ENCODE results near the gene SMIM38.
"Not testable (repeated sequence)": the region's sequence is repeated elsewhere in the genome, so short reads cannot be mapped to it uniquely, and the experiment has no call there.

Gene SMIM38

DNA sequence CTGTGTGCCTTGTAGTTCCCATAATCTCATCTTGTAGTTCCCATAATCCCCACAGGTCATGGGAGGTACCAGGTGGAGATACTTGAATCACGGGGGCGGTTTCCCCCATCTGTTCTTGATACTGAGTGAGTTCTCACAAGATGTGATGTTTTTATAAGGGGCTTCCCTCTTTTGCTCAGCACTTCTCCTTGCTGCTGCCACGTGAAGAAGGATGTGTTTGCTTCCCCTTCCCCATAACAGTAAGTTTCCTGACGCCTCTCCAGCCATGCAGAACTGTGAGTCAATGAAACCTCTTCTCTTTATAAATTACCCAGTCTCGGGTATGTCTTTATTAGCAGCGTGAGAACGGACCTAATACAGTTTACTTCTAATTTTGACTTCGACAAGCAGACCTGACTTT, 14.0 kb upstream of the SMIM38 start:
- no peak for DNase-seq

DNA sequence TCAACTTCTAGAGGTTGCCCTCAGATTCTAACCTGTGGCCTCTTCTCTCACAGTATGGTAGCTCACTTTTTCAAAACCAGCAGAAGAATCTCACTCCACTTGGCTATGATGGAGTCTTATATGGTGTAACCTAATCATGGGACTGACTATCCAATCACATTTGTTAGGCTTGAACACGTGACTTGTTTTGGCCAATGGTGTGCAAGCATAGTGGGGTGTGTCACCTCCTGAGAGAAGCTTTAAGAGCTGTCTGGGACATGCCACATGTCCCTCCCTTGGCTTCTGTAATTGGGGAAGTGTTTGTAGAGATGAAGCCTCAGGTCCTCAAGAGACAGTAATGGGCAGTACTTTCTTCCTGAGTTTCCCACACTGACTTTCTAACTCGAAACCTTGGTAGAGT, 12.8 kb upstream of the SMIM38 start:
- no peak for DNase-seq

DNA sequence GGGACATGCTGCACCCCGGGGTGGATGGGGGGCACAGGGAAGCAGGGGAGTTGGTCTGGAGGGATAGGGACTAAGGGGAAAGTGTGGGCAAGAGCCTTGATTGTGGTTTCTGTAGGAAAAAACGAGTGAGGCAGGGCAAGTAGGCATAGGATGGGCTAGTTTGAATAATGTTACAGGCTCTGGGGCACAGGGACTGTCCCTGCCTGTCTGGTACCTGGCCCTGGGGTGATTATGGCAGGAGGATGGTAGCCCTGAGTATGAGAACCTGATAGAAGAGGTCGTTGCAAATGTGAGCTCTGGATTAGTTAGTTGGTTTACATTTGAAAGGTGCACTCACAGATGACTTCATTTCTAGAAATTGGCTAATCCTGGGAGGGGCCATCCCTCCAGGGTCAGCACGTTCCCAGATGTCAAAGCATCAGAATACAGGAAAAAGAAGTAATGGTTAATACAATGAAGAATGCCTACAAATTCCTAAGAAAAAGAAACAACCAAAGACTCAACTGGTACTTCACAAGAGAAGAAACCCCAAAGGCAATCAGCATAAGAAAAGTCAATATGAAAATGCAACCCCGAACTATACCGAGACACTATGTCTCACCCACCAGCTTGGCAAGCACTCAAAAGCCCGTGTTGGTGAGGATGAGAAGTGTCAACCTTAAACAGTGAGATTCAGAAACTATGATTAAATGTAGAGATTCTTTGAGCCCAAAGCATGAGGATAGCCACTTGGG, 11.3 kb upstream of the SMIM38 start:
- DNase-seq: no peak

DNA sequence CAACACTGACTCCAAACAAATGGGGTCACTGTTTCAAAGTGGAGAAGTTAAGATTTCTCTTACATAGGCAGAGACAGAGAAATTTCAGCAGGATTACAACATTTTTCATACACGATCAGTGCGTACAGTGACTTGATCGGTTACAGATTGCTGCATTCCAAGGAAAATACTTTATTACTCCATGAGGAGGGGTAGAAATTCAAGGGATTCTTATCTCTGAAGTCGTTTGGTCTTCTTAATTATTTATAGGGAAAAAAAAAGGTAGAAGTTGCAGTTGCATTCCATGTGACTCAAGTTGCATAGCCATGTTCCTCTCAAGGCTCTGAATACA, 10.7 kb upstream of the SMIM38 start:
- no peak for DNase-seq

DNA sequence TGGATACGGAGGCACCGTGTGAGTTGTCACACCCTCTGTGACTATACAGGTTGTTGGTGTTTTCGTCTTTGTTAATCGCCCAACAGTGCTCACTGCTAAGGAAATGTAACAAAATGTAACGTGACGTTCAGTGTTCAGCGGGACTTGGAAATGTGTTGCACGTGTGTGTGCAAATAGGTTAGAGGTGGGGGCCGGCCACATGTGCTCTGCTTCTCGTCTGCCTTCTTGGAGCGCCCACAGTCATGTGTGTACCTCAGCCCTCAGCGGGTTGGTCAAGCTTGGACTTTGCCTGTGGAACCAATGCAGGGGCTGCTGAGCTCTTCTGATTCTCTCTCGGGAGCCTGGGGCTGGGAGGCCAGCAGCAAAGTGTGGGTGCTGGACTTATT, 7.4 kb upstream of the SMIM38 start:
- DNase-seq: no peak

DNA sequence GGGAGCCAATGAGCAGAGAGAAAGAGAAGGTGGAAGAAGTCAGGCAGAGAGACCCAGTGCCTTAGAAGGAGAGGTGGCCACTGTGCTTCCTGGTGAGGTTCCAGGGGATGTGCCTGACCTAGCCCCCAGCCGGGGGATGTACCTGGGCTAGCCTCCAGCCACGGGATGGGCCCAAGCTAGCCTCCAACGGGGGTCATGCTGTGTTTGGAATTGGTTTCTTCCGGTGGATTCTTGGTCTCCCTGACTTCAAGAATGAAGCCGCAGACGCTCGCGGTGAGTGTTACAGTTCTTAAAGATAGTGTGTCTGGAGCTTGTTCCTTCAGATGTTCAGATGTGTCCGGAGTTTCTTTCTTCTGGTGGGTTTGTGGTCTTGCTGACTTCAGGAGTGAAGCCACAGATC, 6.9 kb upstream of the SMIM38 start:
- no peak for DNase-seq

DNA sequence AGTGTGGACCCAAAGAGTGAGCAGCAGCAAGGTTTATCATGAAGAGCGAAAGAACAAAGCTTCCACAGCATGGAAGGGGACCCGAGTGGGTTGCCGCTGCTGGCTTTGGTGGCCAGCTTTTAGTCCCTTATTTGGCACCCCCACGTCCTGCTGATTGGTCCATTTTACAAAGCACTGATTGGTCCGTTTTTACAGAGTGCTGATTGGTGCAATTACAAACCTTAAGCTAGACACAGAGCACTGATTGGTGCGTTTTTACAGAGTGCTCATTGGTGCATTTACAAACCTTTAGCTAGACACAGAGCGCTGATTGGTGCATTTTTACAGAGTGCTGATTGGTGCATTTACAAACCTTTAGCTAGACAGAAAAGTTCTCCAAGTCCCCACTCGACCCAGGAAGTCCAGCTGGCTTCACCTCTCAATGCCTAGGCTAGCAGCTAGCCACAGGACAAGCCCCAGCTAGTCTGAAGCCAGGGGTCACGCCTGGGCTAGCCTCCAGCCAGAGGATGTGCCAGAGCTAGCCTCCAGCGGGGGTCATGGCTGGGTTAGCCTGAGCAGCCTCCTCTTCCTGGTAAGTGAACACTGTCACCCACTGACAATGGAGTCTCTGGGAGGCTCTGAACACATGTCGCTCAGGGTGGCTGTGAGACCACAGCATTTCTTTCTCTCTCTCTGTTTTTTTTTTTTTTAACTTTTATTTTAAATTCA, 6.2 kb upstream of the SMIM38 start:
- DNase-seq: not testable (repeated sequence)

DNA sequence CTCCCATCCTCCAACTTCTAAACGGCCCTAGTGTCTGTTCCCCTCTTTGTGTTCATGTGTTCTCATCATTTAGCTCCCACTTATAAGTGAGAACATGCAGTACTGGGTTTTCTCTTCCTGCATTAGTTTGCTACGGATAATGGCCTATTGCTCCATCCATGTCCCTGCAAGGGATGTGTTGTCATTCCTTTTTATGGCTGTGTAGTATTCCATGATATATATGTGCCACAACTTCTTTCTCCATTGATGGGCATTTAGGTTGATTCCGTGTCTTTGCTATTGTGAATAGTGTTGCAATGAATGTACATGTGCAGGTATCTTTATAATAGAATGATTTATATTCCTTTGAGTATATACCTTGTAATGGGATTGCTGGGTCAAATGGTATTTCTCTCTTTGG, 5.6 kb upstream of the SMIM38 start:
- no peak for DNase-seq

DNA sequence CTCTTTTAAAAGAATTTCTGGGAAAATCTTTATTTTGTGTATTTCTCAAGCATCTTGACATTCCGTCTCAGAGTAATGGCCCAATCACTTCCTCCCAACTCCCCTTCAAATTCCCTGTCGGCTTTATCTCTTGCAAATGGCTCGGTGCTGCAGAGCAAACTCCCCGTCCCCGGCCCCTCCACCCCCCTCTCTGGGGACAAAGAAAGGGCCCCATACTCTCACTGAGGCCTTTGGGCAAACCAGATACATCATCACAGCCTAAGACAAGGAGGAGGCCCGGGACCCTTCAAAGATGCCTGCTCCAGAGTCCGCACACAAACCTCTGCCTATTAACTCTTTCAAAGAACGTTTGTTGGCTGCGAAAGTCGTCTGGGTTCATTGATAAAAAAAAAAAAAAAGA, 3.9 kb upstream of the SMIM38 start:
- DNase-seq: no peak

DNA sequence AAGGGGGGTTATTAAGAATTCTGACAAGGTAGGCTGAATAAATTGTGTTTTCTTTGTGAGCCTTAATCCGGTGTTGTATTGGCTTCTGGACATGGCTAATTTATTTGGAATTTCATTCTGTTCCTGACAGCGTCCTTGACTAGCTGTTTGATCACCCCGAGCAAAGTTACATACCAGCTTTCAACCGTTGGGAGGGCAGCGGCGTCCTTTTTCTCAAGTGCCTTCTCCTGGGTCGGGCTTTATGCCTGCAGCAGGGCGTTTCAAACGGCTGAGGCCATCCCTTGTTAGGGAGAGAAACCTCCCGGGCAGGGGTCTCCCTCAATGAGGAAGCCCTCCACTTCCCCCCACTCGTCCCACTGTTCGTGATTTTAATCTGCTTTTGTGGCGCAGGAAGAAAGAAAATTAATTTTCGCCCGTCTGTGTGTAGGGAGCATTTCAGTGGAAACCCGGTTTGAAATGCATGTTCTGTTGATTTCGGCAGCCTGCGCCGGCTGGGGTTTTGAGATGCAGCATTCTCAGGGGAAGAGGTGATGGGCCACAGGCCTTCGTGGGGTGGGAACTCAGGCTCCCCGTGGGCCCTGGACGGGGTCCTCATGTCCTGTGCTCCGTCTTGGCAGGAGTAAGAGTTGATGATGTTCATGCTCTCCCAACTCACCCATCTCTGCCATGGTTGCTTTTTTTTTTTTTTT, 2.9 kb upstream of the SMIM38 start:
- no peak for DNase-seq

DNA sequence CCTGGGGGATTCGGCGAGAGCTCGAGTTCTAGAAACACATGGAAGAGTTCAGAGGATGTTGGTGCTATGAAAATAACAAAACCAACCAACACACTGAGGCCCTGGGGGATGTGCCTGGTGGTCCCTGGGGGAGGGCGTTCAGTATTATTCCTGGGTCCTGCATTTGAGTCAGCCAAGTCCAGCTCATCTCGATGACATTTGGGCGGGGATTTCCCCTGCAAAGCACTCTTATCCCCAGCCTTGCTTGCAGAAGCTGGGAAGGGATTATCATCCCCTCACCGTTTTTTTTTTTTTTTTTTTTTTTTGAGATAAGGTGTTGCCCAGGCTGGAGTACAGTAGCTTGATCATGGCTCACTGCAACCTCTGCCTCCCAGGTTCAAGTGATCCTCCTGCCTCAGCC, 2.1 kb upstream of the SMIM38 start:
- no peak for DNase-seq

DNA sequence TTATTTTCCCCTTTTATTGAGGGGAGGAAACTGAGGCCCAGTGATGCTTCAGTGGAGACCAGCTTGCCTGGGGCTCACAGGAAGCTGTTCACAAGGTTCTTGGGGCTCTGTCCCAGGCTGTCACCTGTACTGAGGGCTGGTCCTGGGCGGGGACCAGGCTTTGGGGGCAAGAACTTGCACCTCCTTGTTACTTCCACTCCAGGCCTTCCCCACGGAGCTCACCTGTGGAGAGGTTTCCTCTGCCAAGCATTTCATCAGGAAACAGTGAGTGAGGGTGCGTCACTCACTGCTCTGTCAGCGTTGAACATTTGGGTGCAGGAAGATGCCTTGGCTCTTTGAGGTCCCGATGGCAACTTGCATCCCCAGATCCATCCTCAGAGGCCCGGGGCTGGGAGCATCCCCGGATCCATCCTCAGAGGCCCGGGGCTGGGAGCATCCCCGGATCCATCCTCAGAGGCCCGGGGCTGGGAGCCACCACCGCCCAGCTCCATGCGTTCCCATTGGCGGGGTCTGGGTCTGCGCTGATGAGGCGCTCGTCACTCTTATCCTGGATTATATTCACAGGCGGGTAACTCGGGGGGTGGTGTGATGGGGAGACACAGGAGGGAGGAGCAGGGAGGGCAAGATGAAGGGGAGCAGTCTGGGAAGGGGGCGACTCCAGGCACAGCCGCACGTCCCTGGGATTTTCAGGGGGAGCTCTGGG, 1.4 kb upstream of the SMIM38 start:
- no peak for DNase-seq

DNA sequence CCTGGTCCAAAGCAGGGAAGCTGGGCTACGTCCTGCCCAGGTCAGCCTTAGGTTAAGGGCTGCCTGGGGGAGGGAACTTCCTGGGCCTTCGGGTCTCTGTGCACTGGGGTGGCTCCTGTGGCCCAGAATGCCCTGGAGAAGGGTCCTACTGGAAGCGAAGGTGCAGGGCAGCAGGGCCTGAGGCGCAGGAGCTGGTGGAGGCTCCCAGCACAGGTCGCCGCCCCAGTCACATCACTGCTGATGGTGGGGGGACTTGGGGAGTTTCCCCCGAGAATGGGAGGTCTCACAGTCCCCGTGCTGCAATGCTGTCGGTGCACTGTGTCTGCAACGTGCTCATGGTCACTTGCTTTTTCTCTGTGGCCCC, 815 bp upstream of the SMIM38 start:
- no peak for DNase-seq

DNA sequence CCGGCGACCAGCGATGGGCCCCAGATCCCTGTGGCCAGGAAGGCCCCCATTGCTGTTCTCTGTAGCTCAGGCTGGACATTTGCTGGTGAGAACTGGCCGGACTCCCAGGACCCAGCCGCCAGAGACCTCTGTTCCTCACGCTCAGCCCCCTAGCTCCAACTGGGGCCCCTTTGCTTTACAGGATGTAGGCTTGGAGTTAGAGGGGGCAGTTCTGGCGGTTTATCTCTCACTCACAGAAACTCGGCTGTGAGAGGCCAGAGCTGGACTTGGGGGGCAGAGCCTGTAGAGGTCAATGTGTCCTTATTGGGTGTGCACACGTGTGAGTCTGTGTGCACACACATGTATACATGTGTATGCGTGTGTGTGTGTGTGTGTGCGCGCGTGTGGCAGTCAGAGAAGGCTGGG, 502 bp downstream of the SMIM38 start:
- DNase-seq: no peak

DNA sequence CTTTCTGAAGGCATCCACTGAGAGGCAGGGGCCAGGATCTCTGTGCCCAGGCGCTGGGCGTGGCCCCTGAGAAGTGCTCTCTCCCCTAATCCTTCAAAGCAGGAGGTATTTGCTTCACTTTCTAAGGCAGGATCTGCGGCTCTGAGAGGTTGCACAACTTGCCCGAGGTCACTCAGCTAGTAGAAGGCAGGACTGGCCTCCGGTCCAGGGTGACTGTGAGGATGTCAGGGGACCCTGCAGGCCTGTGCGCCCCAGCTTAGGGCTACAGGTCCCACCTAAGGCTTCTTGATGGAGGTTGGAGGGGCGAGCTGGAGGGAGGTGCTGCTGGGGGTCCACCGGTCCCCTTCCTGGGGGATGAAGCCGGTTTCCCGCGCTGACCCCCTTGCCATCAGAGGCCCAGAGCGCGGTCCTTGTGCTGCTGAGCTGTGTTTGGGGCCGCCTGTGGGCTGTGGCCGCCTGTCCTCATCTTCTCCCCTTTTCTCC, 979 bp downstream of the SMIM38 start:
- no peak for DNase-seq

DNA sequence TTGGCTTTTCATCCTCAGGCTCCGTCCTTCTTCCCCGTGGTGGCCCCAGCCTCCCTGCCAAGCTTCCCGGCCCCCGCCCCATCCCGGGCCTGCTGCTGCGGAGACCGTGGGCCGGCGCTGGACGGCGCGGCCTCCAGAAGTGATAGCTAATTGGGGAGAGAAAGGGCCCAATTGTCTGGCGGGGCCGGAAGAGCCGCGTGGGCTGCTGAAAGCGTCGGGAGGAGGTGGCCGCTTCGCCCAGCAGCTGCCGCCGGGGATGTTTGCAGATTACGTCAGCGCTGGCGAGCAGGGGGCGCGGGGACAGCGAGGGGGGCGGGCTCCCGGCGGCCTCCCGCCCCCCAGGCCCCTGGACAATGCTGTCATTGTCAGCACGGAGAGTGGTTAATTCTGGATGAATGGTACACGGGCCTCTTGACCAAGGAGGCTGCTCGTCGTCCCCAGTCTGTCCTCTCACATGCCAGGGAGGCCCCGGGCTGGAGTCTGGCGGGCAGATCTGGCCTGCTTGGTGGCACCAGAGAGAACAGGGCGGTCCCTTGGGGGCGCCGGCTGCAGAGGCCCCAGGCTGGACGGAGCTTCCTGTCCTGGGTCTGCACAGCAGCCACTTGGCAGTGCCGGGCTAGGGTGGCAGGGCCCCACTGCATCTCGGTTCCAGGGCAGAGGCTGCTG, 1.6 kb downstream of the SMIM38 start:
- no peak for DNase-seq

DNA sequence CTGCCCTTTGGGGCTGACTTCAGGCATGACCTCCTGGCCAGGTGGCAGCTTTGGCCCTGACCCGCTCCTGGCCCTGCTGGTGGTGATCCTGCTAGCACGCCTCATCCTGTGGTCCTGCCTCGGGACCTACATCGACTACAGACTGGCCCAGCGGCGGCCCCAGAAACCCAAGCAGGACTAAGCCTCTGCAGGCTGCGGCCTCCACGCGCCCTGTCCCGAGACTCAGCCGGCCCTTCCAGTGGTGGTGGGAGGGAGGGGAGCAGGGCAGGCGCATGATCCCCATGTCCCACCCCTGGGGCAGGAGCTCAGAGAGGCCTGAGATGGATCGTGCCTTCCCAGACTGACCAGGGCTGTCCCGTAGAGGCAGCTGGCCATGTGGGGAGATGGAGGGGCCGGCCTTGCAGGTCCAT, 2.1 kb downstream of the SMIM38 start:
- DNase-seq: no peak

DNA sequence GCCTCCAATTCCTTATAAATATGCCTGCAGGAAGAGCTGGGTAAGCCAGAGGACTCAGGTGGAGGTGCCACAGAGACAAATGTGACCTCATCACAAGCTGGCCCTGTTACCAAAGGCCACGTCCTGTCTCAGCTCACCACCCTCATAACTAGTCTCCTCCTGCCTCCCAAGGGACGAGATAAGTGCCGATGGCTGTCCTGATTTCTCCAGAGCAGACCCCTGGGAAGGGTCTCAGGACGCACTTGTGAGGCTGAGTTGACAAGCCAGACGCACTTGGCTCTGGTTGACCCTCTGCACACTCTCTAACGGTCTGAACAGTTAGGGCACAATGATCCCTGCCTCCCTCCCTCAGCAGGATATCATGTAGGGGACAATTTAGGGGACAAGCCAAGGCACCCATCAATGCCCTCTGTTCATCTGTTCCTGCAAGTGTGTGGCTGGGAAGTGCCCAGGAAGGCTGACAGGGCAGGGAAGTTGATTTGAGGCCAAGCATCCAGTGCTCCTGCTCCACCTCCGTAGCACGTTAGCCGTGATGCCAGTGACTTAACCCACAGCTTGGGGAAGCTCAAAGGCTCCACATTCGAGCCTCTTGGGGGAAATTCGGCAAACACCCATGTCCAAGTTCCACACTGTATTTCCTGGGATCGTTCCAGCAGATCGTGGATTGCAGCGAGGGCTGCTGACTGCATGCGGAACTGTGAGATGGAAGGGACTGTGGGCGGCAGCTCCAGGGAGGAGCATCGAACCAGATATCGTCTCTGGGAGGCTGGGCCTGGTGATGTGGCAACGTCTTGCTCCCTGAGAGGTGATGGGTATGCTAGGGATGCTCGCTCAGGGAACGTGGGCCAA, 2.8 kb downstream of the SMIM38 start:
- DNase-seq: no peak

DNA sequence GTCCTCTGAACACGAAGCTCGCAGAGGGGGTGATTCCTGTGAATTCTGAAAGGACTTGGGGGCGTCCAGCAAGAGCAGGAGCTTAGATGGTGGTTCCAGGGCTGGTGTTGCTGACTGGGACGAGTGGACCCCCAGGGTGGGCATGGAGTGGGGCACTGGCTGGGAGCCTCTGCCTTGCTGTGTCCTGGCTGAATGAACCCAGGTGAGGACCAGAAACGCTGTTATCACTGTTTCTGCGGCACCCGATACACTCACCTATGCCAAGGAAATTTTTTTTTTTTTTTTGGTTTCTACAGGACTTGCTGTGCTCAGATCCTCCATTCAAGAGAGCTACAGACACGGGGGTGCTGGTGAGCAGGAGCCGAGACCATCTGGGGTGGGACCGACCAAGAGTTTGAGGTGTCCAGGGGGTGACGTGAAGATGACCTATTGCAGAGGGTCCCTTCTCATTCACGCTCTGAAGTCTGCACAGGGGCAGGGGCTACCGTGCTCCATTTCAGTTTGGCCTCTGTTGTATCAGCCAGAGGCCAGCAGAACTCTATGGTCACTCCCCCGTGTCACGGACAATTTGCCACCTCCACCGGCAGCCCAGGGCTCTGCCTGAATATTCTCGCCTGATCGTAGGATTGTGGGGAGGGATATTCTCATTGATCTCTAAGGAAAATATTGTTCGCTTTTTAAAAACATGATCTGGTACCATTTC, 3.6 kb downstream of the SMIM38 start:
- no peak for DNase-seq

DNA sequence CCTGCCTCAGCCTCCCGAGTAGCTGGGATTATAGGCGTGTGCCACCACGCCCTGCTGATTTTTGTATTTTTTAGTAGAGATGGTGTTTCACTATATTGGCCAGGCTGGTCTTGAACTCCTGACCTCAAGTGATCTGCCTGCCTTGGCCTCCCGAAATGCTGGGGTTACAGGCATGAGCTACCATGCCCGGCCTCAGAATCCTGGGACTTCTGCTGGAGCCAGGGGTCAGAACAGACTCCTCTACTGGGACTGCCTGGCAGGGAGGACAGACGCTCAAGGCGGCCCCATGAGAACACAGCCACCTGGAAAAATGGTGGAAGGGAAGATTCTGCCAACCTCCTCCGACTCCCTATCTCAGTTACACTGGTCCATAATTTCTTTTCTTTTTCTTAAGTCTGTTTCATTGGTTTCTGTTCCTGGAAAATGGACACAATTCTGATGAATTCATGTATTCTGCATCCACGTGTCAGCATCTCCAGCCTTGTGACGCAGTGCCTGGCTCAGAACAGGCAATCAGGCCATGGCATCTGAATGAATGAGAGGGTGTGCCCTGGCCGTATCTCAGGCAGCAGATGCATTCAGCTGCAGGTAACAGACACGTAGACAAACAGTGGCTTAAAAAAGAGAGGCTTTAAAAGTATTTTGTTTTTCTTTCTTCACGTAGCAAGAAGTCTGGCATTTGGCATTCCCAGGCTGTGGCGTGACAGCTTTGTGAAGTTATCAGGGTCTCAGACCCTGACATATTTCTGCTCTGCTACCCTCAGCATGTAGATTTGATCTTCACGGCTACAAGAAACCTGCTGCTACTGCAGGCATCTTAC, 4.8 kb downstream of the SMIM38 start:
- DNase-seq: no peak

DNA sequence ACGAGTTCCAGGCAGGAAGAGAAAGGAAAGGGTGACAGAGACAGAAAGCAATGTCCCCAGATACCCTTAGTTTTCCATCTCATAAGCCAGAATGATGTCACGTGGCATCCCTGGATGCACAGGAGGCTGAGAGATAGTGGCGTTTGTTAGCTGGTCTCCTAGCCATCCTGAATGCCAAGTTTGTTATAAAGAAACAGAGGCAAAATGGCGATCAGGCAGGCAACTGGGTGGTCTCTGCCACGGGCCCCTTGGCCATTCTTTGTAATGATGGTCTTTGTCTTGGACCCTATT, 5.3 kb downstream of the SMIM38 start:
- no peak for DNase-seq

All from stimulated activated naive CD4-positive, alpha-beta T cell treated with Interleukin-2 at 50 U/mL for 16 hours (primary cell).